Measurements from ENCODE around the gene CAPN8.

GRCh38 chr1:223512057-223512456, 153.4 kb downstream of the CAPN8 start:
- no peak for TF ChIP-seq YY1 (IDR thresholded peaks at IDR 0.05; ENCODE audit: insufficient read depth, insufficient read length)
- TF ChIP-seq ZNF274 (IDR thresholded peaks at IDR 0.05; ENCODE audit: low read depth, low read length) = no peak
- TF ChIP-seq SUZ12 (IDR thresholded peaks at IDR 0.05; ENCODE audit: extremely low read depth, insufficient read depth, insufficient read length) = no peak

All from NT2/D1 (cell line).